Measurements from ENCODE around the gene TCN2. TPM values are rescaled to one million over a fixed set of nuclear protein-coding genes. Genes with fewer than 3 reads are reported as not detected.

Gene TCN2
- total and polyA plus RNA-seq, 9 of the 15 experiments (the other 6 are each of a cell fraction or from before 2014, with no cell fraction given): 0.88 to 5.4 (median 1.7) TPM

DNA sequence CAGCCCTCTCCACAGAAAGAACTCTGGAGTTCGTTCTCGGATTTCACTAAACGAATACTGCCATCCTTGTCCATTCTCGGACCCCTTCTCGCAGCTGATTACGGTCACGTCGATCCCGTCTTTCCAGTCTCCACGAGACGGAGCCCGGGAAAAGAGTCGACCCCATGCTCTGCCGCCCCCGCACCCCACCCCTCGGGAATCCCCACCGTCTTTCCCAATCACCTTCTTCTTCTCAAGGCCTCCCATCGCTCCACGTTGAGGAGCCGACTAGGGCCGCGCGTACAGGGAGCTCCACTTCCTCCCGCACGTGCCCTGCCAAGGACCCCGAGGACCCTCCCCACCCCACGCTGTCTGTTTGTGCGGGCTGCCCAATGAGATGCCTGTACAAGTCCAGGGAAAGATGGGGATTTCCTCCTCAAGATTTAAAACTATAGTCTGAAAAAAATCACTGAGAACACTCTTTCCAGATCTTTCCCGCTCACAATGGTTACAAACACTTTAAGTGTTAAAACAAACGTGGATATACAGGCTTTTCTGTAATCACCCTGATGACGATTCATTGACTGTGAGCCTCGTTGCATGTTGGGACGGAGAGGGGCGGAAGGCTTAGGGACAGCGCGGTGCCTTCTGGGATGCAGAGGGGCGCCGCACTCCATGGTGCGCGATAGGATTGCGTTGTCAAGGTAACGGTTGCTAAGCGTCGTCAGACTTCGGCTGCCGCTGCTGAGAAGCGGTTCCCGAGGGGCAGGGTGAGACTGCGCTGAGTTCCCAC lies 15.2 kb upstream of the TCN2 start, which contains the start of gene PES1 (continued):
- TF ChIP-seq PURB (CRISPR knock-in tag; IDR thresholded peaks at IDR 0.05; ENCODE audit: low read depth) (no peak), GTF2F1 (IDR thresholded peaks at IDR 0.05; ENCODE audit: low read depth, low read length) (no peak), STAT5B (CRISPR knock-in tag; IDR thresholded peaks at IDR 0.05) (no peak), ZC3H11A (IDR thresholded peaks at IDR 0.05; ENCODE audit: low read depth, low read length) (no peak), TFAM (CRISPR knock-in tag; conservative IDR thresholded peaks at IDR 0.05) (no peak), HCFC1 (IDR thresholded peaks at IDR 0.05; ENCODE audit: low read depth, low read length) (peak; percentile 96), MBD2 (IDR thresholded peaks at IDR 0.05; ENCODE audit: borderline replicate concordance, low read depth) (peak; percentile 98), OTX1 (CRISPR knock-in tag; IDR thresholded peaks at IDR 0.05) (no peak), MCM2 (IDR thresholded peaks at IDR 0.05; ENCODE audit: low read depth) (no peak), ZBTB8A (IDR thresholded peaks at IDR 0.05; ENCODE audit: partially characterized antibody) (no peak), EP300 (IDR thresholded peaks at IDR 0.05; ENCODE audit: low read length) (no peak), MED1 (CRISPR knock-in tag; IDR thresholded peaks at IDR 0.05; ENCODE audit: borderline replicate concordance) (no peak)
- TF ChIP-seq, protein P1, sequence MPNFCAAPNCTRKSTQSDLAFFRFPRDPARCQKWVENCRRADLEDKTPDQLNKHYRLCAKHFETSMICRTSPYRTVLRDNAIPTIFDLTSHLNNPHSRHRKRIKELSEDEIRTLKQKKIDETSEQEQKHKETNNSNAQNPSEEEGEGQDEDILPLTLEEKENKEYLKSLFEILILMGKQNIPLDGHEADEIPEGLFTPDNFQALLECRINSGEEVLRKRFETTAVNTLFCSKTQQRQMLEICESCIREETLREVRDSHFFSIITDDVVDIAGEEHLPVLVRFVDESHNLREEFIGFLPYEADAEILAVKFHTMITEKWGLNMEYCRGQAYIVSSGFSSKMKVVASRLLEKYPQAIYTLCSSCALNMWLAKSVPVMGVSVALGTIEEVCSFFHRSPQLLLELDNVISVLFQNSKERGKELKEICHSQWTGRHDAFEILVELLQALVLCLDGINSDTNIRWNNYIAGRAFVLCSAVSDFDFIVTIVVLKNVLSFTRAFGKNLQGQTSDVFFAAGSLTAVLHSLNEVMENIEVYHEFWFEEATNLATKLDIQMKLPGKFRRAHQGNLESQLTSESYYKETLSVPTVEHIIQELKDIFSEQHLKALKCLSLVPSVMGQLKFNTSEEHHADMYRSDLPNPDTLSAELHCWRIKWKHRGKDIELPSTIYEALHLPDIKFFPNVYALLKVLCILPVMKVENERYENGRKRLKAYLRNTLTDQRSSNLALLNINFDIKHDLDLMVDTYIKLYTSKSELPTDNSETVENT (CRISPR knock-in tag; IDR thresholded peaks at IDR 0.05): no peak
- TF ChIP-seq, protein P2, sequence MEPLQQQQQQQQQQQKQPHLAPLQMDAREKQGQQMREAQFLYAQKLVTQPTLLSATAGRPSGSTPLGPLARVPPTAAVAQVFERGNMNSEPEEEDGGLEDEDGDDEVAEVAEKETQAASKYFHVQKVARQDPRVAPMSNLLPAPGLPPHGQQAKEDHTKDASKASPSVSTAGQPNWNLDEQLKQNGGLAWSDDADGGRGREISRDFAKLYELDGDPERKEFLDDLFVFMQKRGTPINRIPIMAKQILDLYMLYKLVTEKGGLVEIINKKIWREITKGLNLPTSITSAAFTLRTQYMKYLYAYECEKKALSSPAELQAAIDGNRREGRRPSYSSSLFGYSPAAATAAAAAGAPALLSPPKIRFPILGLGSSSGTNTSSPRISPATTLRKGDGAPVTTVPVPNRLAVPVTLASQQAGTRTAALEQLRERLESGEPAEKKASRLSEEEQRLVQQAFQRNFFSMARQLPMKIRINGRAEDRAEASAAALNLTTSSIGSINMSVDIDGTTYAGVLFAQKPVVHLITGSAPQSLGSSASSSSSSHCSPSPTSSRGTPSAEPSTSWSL (CRISPR knock-in tag; IDR thresholded peaks at IDR 0.05; ENCODE audit: borderline replicate concordance): no peak
- TF ChIP-seq, protein P3, sequence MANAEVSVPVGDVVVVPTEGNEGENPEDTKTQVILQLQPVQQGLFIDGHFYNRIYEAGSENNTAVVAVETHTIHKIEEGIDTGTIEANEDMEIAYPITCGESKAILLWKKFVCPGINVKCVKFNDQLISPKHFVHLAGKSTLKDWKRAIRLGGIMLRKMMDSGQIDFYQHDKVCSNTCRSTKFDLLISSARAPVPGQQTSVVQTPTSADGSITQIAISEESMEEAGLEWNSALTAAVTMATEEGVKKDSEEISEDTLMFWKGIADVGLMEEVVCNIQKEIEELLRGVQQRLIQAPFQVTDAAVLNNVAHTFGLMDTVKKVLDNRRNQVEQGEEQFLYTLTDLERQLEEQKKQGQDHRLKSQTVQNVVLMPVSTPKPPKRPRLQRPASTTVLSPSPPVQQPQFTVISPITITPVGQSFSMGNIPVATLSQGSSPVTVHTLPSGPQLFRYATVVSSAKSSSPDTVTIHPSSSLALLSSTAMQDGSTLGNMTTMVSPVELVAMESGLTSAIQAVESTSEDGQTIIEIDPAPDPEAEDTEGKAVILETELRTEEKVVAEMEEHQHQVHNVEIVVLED (CRISPR knock-in tag; IDR thresholded peaks at IDR 0.05): peak; percentile 40; the same call in 1 of the 2 replicates
- TF ChIP-seq, protein P4, sequence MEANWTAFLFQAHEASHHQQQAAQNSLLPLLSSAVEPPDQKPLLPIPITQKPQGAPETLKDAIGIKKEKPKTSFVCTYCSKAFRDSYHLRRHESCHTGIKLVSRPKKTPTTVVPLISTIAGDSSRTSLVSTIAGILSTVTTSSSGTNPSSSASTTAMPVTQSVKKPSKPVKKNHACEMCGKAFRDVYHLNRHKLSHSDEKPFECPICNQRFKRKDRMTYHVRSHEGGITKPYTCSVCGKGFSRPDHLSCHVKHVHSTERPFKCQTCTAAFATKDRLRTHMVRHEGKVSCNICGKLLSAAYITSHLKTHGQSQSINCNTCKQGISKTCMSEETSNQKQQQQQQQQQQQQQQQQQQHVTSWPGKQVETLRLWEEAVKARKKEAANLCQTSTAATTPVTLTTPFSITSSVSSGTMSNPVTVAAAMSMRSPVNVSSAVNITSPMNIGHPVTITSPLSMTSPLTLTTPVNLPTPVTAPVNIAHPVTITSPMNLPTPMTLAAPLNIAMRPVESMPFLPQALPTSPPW (CRISPR knock-in tag; IDR thresholded peaks at IDR 0.05): peak; percentile 74
- TF ChIP-seq, protein P5, sequence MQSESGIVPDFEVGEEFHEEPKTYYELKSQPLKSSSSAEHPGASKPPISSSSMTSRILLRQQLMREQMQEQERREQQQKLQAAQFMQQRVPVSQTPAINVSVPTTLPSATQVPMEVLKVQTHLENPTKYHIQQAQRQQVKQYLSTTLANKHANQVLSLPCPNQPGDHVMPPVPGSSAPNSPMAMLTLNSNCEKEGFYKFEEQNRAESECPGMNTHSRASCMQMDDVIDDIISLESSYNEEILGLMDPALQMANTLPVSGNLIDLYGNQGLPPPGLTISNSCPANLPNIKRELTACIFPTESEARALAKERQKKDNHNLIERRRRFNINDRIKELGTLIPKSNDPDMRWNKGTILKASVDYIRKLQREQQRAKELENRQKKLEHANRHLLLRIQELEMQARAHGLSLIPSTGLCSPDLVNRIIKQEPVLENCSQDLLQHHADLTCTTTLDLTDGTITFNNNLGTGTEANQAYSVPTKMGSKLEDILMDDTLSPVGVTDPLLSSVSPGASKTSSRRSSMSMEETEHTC (IDR thresholded peaks at IDR 0.05): no peak
- TF ChIP-seq, protein P6, sequence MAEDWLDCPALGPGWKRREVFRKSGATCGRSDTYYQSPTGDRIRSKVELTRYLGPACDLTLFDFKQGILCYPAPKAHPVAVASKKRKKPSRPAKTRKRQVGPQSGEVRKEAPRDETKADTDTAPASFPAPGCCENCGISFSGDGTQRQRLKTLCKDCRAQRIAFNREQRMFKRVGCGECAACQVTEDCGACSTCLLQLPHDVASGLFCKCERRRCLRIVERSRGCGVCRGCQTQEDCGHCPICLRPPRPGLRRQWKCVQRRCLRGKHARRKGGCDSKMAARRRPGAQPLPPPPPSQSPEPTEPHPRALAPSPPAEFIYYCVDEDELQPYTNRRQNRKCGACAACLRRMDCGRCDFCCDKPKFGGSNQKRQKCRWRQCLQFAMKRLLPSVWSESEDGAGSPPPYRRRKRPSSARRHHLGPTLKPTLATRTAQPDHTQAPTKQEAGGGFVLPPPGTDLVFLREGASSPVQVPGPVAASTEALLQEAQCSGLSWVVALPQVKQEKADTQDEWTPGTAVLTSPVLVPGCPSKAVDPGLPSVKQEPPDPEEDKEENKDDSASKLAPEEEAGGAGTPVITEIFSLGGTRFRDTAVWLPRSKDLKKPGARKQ (CRISPR knock-in tag; IDR thresholded peaks at IDR 0.05): no peak

All from K562 (cell line).